Activated naive CD8-positive, alpha-beta T cell treated with anti-CD3 and anti-CD28 coated beads, Interleukin-2, amount 50 U/mL, for 16 hours (primary cell): Measurements from ENCODE around the gene CFAP410.
"Not testable (repeated sequence)": the region's sequence is repeated elsewhere in the genome, so short reads cannot be mapped to it uniquely, and the experiment has no call there.

Source experiments
- DNase-seq: peaks from one replicate; pipeline ENCODE4 v3.0.0-alpha.2; 2020; ENCODE audit warnings: low read depth, low spot score

Gene CFAP410

DNA sequence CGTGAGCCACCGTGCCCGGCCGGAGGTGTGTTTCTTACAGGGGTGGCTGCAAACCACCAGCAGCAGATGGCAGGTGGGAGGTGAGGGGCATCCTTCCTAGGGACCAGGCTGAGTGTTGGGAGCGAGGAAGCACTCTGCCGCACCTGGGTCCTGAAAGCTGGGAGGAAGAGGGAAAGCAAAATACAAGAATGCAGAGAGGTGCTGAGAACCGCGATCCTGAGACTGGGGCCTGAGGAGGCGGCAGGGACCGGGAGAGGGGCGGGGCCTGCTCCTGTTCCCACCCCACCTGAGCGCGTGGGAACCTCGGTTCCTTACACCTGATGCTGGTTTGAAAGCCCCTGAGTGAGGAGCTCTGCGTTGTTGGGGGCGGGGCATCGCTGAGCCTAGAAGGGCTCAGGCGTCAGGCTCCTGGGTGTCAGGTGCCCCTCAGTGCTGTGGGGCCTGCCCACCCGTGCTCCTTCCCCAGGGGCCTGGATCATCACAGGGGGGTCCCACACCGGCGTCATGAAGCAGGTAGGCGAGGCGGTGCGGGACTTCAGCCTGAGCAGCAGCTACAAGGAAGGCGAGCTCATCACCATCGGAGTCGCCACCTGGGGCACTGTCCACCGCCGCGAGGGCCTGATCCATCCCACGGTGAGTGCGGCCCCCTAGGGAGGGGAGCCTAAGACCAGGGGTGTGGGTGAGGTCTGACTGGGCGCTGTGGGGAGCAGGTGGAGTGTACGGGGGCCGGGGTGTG, 29.7 kb upstream of the CFAP410 start:
- DNase-seq: no peak

DNA sequence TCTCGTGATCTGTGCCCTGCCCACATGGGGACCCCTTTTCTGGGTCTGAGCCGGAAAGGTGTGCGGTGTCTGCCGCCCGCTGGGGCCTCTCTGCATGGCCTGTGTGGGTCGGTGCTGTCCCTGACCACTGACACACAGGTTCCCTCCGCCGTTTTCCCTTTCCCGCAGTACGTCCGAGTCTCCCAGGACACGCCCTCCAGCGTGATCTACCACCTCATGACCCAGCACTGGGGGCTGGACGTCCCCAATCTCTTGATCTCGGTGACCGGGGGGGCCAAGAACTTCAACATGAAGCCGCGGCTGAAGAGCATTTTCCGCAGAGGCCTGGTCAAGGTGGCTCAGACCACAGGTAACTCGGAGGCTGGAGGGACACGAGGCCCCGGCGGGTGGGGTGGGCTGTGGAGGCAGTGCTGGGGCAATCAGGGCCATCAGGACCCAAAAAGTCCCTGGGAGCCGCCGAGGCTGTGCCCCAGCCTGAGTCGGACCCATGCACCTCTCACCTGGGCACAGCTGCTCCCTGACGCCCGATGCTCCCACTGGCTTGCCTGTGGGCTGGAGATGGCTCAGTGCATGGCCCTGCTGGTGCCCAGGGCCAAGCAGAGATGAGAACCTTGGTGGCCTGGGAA, 27.5 kb upstream of the CFAP410 start:
- DNase-seq: no peak

DNA sequence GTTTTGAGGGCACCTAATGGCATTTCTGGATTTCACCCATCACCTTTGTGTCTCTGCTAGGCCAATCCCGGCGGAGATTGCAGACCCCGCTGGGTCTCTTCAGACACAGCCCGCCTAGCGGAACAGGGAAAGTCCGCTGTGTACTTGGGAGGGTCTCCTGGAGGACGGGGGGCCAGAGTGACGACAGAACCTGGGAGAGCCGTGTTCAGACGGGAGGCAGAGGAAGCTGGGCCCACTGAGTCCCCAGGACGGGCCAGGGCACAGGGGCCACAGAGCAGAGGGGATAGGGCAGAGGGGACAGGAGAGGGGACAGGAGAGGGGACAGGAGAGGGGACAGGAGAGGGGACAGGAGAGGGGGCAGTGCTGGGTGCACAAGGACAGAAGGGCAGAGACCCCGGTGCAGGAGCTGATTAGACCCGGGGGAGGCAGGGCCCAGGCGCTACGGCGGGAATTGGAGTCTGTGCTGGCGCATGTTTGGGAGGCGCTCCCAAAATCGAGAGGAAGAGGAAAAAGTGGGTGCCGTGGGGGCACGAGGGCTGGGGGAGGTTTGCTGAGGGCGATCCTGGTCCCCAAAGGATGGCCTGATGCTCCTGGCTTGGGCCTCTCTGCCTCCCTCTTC, 26.9 kb upstream of the CFAP410 start:
- DNase-seq: no peak

DNA sequence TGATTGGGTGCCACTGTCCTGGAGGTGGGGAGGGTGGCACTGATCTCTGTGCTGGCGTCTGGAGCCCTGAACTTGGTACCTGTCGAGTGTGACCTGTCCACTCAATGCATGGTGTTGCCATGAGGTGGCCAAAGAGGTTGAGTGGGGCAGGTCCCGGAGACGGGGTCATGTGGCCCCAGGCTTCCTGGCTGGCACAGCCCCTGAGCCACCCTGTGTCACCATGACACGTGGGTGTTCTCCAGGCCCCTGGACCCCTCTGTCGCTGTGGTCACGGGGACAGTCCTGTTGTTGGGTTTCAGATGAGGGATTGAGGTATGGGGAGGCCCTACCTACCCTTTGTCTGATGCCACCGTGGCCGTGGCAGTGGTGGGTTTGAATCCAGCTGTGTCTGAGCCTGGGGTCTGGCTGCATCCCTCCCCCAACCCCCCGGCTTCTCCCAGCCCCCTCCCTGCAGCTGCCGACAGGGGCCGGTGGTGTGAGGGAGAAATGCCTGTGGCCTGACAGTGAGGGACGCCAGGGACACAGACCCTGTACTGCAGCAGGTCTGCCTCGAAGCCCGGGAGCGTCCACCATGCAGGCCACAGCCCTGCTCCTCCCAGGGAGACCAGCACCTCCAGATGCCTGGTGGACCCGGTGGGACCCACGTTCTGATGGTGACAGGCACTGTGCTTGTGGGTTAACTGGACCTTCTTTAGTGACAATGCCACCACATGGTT, 26.2 kb upstream of the CFAP410 start:
- DNase-seq: no peak

DNA sequence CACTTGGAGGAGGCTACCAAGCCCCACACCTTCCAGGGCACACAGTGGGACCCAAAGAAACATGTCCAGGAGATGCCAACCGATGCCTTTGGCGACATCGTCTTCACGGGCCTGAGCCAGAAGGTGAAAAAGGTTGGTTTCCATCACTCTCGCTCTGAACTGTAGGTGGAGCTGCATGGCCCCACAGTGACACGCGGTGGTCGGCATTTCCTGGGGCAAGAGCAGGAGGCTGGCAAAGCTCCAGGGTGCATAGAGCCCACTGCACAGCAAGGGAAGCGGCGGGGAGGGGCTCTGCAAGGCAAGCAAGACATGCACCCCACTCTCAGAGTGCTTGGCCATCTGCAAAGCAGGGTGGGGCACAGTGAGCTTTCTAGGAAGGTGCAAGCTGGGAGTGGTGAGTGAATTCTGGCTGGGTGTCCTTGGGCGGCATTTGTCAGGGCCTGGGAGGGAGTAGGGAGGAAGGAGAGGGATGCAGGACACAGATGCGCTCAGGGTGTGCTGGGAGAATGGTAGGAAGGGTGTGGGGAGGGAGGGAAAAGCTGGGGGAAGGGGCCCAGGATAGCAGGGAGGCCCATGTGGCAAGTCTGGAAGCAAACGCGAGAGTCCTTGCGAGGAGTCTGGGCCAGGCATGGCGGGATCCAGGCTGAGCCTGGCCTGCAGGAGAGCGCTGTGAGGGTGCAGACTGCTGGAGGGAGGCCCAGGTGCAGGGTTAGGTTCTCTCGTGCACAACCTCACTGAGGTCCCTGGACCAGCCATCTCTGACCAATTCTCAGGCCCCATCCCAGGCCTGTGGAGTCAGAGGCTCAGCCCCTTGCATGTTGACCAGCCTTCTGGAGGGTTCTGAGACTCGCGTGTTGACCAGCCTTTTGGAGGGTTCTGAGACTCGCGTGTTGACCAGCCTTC, 25.2 kb upstream of the CFAP410 start:
- no peak for DNase-seq

DNA sequence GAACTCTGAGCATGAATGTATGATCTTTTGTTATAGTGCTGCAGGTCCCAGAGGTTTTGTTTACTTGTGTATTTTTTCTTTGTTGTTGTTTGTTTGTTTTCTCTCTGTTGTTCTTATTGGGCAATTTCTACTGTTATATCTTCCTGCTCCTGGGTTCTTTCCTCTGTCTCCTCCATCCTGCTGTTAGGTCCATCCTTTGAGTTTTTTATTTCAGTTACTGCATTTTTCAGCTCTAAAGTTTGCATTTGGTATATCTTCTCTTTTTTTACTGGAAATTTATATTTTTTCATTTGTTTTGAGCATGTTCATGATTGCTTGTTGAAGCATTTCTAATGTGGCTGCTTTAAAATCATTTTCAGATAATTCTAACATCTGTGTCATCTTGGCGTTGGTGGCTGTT, 24.1 kb upstream of the CFAP410 start:
- DNase-seq: no peak

DNA sequence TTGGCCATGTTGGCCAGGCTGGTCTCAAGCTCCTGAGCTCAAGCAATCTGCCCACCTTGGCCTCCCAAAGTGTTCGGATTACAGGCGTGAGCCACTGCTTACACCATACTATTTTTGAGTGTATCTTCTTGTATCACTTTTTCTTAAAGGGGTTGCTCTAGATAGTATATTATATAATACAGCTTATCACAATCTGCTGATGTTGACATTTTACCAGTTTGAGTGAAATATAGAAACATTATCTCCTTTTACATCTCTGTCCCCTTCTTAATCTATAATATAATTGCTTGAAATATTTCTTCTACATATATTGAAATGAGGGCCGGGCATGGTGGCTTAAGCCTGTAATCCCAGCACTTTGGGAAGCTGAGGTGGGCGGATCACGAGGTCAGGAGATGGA, 22.7 kb upstream of the CFAP410 start:
- not testable (repeated sequence) for DNase-seq

DNA sequence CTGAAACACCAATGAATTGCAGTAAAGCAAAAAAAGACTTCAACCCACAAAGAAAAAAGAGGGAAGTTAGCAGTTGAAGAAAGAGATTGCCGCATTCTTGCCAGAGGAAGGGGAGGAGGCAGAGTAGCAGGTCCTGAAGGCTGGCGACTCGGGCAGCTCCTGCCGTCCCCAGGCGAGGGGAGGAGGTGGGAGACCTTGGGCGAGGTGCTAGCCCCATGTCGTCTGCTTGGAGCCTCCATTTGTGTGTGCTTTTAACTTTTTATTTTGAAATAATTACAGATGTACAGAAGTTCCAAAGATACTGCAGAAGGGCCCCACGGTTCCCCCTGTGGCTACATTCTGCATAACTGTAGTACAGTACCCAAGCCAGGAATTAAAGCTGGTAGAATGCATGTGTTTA, 21.0 kb upstream of the CFAP410 start:
- DNase-seq: no peak

DNA sequence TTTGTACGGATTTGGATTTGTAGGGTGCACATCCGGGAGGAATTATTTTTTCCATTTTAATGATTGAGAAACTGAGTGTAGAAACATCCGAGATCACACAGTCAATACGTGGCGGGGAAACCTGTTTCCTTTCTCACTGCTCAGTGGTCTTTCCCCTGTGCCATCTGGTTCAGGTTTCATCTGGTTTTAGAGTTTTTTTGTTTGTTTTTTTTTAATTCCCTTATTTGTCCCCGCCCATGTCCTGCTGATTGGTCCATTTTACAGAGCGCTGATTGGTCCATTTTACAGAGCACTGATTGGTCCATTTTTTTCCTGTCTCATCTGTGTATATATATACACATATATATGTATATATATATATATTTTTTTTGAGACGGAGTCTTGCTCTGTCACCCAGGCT, 20.2 kb upstream of the CFAP410 start:
- no peak for DNase-seq

DNA sequence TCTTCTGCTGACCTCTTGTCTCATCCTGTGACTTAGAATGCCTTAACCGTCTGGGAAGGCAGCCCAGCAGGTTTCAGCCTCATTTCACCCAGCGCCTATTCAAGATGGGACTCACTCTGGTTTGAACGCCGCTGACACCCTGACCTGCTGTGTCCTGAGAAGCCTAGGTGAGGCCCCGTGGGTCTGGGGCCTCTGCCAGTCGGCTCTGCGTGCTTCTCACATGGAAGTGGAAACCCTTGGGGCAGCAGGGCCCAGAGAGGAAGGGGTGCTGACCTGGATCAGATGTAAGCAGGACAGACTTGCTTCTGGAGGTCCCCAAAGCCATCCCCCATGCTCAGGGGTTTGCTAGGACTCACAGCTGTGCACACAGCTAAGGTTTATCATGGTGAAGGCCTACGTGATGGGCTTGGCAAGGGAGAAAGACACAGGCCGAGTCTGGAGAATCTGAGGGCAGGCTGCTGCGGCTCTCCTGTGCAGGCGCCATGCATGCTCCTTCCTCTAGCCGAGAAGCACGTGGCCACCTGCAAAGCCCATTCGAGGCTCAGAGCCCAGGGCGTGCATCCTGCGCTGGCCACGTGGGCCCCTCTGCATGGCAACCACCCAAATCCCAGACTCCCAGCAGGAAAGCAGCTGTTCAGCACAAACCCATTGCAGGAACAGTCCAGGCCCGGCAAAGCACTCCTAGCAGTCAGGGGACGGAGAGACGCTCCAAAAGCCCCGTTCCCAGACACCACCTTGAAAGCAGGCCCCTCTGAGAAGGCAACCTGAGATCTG, 18.1 kb upstream of the CFAP410 start:
- no peak for DNase-seq

DNA sequence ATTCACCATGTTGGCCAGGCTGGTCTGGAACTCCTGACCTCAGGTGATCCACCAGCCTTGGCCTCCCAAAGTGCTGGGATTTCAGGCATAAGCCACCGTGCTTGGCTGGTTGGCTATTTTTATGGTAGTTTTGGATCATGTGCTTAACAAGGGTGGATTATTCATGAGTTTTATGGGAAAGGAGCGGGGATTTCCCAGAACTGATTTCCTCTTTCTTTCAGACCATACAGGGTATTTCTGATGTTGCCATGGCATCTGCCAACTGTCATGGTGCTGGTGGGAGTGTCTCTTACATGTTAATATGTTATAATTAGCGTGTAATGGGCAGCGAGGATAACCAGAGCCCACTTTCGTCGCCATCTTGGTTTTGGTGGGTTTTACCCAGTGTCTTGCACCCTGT, 17.4 kb upstream of the CFAP410 start:
- no peak for DNase-seq

DNA sequence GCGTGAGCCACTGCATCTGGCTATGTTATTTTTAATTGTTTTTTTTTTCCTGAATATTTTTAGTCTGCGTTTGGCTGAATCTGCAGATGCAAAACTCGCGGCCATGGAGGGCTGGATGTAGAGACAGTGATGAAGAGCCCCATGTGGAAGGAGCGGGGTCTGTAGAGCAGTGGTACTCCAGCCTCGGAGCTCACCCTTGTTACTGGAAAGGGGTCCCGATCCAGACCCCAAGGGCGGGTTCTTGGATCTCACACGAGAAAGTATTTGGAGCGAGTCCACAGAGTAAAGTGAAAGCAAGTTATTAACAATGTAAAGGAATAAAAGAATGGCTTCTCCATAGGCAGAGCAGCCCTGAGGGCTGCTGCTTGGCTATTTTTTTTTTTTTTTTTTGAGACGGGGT, 17.0 kb upstream of the CFAP410 start:
- DNase-seq: no peak

DNA sequence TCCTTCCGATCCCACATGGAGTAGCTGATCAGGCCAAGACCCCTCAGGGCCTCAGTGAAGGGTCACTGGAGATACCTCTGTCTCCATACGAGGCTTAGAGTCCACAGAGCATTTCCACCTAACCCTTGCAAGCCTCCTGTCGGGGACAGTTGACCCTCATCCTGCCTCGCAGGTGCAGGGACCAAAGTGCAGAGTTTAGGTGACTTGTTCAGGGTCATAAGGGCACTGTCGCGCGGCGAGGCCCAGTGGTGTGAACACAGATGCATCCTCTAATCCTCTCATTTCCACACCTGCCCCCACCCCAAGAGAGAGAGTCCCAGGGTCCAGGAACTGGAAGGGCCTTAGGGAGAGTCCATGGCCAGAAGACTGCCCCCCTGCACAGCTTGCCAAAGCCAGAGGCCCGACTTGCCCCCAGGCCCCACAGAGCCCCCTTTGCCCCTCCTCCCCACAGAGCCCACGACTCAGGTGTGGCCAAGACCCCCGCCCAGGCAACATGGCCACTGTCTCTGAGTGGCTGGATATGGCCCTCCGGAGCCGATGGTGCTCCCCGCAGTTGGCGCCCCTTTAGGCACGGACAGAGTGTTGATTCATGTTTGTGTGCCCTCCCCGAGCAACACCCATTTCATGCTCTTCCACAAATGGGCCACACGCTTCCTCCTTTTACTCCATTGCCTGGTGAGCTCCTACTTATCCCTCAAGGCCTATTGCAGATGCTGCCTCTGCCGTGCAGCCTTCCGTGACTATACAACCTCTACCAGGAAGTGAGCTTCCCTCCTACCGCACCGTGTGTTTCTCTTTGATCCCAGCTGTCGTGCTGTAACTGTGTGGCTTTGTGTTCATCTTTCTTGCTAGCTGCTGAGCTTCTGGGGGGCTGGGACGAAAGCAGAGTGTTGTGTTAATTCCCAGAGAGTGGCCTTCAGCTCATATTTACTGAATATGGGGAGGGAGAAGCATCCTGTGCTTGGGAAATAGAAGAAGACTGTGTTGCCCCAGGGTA, 15.9 kb upstream of the CFAP410 start:
- no peak for DNase-seq

DNA sequence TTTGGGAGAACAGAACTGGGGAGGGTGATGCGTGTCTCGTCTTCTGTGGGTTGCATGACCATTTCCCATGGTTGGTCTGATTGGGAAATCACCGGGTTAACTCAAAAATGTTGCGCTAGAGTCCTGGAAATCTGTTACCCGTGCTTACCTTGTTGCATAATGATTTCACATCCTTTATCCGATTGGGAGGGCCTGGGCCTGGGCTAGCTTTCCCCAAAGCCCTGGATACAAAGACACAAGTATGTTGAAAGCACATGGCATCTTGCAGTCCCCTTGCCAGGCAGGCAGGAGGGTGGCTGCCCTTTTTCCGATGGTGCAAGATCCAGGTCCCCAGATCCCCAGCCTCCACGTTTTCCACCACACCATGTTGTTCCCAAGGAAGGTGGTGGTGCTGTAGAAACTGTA, 14.8 kb upstream of the CFAP410 start:
- no peak for DNase-seq

DNA sequence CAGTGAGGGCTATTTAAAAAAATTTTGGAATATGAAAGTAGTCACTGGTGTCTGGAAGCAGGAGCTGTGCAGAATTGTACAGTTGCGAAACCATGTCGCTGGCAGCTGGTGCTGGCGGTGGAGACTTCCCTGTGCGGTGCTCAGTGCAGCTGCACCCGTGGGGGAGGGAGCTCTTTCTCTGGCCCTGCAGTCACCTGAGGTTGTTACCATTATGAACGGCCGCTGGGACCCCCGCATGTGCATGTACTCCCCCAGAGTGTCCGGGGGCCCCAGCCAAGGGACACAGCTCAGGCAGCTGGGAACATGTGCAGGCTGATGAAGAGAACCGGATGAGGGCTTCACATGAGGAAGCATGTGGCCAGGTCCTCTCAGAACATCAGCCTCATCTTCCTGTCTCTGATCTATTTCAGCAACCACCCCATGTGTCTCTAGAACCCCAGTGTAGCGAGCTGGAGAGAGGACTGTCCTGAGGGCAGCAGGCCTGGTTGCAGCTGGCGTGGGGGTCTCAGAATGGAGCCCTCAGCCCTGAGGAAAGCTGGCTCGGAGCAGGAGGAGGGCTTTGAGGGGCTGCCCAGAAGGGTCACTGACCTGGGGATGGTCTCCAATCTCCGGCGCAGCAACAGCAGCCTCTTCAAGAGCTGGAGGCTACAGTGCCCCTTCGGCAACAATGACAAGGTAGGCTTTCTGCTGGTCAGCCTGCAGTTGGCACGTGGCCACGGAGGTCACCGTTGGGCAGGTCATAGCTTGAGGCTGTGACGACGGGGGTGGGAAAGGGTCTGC, 14.2 kb upstream of the CFAP410 start, which contains the start of gene TRPM2:
TSS of gene TRPM2 (plus strand) at position 431 of the 780 bp plus-strand sequence. CDS start at position 511, 80 bp downstream.
- no peak for DNase-seq

DNA sequence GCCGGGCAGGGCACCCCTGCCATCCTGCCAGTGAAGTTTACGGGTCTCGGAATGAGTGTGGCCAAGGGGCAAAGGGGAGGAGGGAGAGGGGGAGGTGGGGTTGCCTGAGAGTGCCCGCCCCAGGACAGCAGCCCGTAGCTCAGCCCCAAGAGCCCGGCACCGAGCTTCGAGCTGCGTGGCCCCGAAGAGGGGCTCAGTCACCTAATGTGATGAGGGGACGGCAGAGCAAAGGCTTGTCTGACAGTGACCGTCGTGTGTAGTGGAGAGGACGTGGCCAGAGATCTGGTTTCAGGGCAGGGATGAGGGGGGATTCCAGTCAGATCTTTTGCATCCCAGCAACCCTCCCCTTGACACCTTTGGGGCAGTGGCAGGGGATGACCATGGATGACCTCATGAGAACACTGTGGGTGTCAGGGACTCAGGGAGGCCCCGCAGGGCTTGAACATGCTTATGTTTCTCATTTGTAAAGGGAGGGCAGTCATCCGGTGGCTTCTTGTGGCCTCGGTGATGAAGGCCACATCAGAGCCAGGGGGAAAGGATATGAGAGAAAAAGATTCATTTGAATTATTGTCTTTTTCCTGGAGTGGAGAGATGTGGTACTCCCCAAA, 13.2 kb upstream of the CFAP410 start:
- DNase-seq: no peak

DNA sequence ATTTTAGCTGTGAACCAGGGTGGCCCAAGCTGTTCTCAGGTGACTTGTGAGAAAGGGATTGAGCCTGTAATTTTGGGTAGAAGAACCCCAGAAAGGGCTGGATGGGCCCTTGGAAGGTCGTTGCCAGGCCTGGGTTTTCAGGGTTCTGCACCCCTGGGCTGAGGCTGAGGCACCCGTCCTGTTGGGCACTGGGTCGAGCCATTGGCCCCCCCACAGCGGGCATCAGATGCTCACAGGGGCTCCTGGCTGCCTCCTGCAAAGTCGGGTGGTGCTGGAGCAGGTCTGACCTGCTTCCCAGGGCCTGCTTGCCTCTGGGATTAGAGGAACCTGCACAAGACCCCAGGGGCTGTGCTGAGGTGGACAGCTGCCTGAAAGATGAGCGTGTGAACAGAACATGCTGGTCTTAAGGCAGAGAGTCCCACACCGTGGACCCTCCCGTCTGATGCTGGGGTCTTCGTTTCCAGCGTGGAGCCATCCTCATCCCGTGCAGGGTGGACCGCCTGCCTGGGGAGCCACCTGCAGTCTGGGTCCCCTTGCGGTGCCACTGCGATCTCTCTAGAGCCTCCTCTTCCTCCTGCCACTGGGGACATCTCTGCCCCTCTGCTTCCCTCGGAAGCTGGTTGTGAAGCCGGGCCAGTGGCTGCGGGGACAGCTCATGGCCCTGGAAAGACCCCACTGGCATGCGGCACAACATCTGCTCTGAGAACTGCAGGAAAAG, 12.5 kb upstream of the CFAP410 start:
- no peak for DNase-seq
